CD14-positive monocyte (primary cell): ENCODE data around the gene ZIM2. TPM values are rescaled to one million over a fixed set of nuclear protein-coding genes. Genes with fewer than 3 reads are reported as not detected.

Experiments used
- DNase-seq, 3 donors: peaks; one replicate each; pipeline ENCODE4 v3.0.0-alpha.2; 2011 to 2022
- H2AFZ ChIP-seq: 2 replicates; pipeline ENCODE4 v1.6.0; 2012; ENCODE audit warnings: mild to moderate bottlenecking, low read depth, low read length, inconsistent platforms; ENCODE audit not compliant: insufficient read depth, poor library complexity, severe bottlenecking
- H3K27ac ChIP-seq, 2 donors: 1 replicate in 1 of 2; 2 replicates in 1 of 2; pipeline ENCODE4 v1.5.1; 2012 to 2013; ENCODE audit warnings: low read length in 2 of 2, control low read depth in 1 of 2, inconsistent platforms in 1 of 2, low read depth in 1 of 2, mild to moderate bottlenecking in 1 of 2
- H3K27me3 ChIP-seq, 2 donors: one replicate each; pipeline versions ENCODE4 v1.6.0 to v1.6.1; 2011 to 2013; ENCODE audit warnings: low read length in 2 of 2; ENCODE audit not compliant: control insufficient read depth in 2 of 2, insufficient read depth in 2 of 2
- H3K36me3 ChIP-seq, 2 donors: replicated peaks in 1 of 2; 1 replicate in 1 of 2; 2 replicates in 1 of 2; pipeline versions ENCODE4 v1.5.1 to v1.6.1; 2012 to 2013; ENCODE audit warnings: low read length in 2 of 2, control low read depth in 1 of 2, inconsistent platforms in 1 of 2, mild to moderate bottlenecking in 1 of 2; ENCODE audit not compliant: insufficient read depth in 2 of 2, control insufficient read depth in 1 of 2
- H3K4me1 ChIP-seq, 2 donors: 1 replicate in 1 of 2; 2 replicates in 1 of 2; pipeline versions ENCODE4 v1.5.1 to v1.6.1; 2012 to 2013; ENCODE audit warnings: low read length in 2 of 2, control low read depth in 1 of 2, inconsistent platforms in 1 of 2, mild to moderate bottlenecking in 1 of 2, moderate library complexity in 1 of 2; ENCODE audit not compliant: insufficient read depth in 2 of 2, control insufficient read depth in 1 of 2
- H3K4me2 ChIP-seq: replicated peaks from 2 replicates; pipeline ENCODE3; 2012; ENCODE audit warnings: low read length, moderate library complexity, mild to moderate bottlenecking; ENCODE audit not compliant: poor library complexity, severe bottlenecking; ENCODE audit errors: extremely low read depth
- H3K4me3 ChIP-seq, 3 experiments: fragments of 200-600 bp in 1 of 3; sonication (generic) in 1 of 3; replicated peaks in 1 of 3; 1 replicate in 2 of 3; 2 replicates in 1 of 3; pipeline ENCODE4 v1.5.1; 2011 to 2013; ENCODE audit warnings: low read length in 3 of 3, mild to moderate bottlenecking in 3 of 3, control low read depth in 2 of 3, low read depth in 2 of 3, inconsistent platforms in 1 of 3, moderate library complexity in 1 of 3
- H3K79me2 ChIP-seq: 2 replicates; pipeline ENCODE4 v1.6.0; 2012; ENCODE audit warnings: mild to moderate bottlenecking, control low read depth, inconsistent platforms, low read length, moderate library complexity; ENCODE audit not compliant: insufficient read depth
- H3K9ac ChIP-seq: 2 replicates; pipeline ENCODE4 v1.6.0; 2017; ENCODE audit warnings: low read length, mild to moderate bottlenecking; ENCODE audit not compliant: insufficient read depth, poor library complexity, severe bottlenecking
- H3K9me3 ChIP-seq, 2 donors: replicated peaks in 1 of 2; 1 replicate in 1 of 2; 2 replicates in 1 of 2; pipeline versions ENCODE4 v1.5.1 to v1.6.1; 2012 to 2013; ENCODE audit warnings: low read length in 2 of 2, control low read depth in 1 of 2; ENCODE audit not compliant: control insufficient read depth in 1 of 2, insufficient read depth in 1 of 2
- H4K20me1 ChIP-seq: 2 replicates; pipeline ENCODE4 v1.6.0; 2012; ENCODE audit warnings: mild to moderate bottlenecking, low read length, control low read depth, moderate library complexity; ENCODE audit not compliant: insufficient read depth
- H3K27ac Mint-ChIP-seq, 7 donors: one replicate each; pipeline ENCODE4 v1.8.0; 2020; ENCODE audit warnings: mild to moderate bottlenecking in 7 of 7, mixed read lengths in 7 of 7, moderate library complexity in 6 of 7, inconsistent platforms in 2 of 7
- H3K27me3 Mint-ChIP-seq, 3 donors: one replicate each; pipeline ENCODE4 v1.8.0; 2021 to 2022; ENCODE audit warnings: low read depth in 3 of 3, mild to moderate bottlenecking in 3 of 3, mixed read lengths in 3 of 3, moderate library complexity in 3 of 3, inconsistent platforms in 1 of 3
- H3K36me3 Mint-ChIP-seq, 2 donors: one replicate each; pipeline ENCODE4 v1.8.0; 2020; ENCODE audit warnings: mixed read lengths in 2 of 2, inconsistent platforms in 1 of 2, mild to moderate bottlenecking in 1 of 2
- H3K4me1 Mint-ChIP-seq: one replicate; pipeline ENCODE4 v1.8.0; 2020; ENCODE audit warnings: mild to moderate bottlenecking, mixed read lengths
- H3K4me3 Mint-ChIP-seq, 2 donors: one replicate each; pipeline ENCODE4 v1.8.0; 2020; ENCODE audit warnings: mild to moderate bottlenecking in 2 of 2, mixed read lengths in 2 of 2, moderate library complexity in 1 of 2
- H3K9me3 Mint-ChIP-seq, 7 donors: one replicate each; pipeline ENCODE4 v1.8.0; 2020 to 2022; ENCODE audit warnings: mixed read lengths in 7 of 7, mild to moderate bottlenecking in 6 of 7, moderate library complexity in 6 of 7, inconsistent platforms in 2 of 7
- CTCF ChIP-seq: fragments of 200-600 bp; IDR thresholded peaks from one replicate; pipeline ENCODE4 v1.8.0; 2022; ENCODE audit warnings: antibody characterized with exemption, mild to moderate bottlenecking
- WGBS: methylation state at CpG from one replicate; pipeline ENCODE4 v1.1.5; 2013; ENCODE audit warnings: missing lambda C conversion rate; ENCODE audit not compliant: insufficient coverage; 5-methylcytosine and 5-hydroxymethylcytosine counted together
- intact Hi-C, 2 donors: fragments of 100-400 bp; cut with micrococcal nuclease; formaldehyde crosslinking; loops; one replicate each; pipeline versions ENCODE4 v1.15.0 to v1.15.1; 2023
- polyA plus RNA-seq, 3 donors: library from polyadenylated mRNA; depleted of rRNA in 1 of 3; unstranded in 2 of 3; stranded (reverse) in 1 of 3; fragments of 300-500 nt in 2 of 3; fragments of >200 nt in 1 of 3; fragmentation: Illumina TruSeq in 2 of 3; gene quantifications; 1 replicate in 2 of 3; 2 replicates in 1 of 3; pipeline ENCODE4 v1.2.3, GENCODE V29; 2012 to 2021

ZIM2 gene
- polyA plus RNA-seq, 3 donors: not detected

DNA sequence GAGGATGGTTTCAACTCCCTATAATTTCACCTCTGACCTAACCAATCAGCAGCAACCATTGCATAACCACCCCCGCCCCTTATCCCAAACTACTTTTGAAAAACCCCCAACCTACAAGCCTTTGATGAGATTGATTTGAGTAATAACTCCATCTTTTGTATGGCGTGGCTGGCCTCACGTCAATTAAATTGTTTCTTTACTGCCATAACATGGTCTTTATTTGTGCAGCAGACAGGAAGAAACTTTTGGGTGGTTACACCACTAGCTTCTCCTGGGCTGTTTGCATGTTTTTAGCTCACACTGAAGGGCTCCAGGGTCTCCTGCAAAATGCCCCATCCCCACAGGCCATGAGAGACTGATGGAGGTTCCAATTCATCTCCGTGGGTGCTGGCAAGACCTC lies 34.0 kb upstream of the ZIM2 start:
- Mint-ChIP-seq H3K27me3 (no peaks in the 10 kb centered on the region), H3K9me3 (peaks cover 33 to 90% (median 85%) of the 10 kb centered on the region in 7 donors), H3K4me1 (no peaks in the 10 kb centered on the region), H3K36me3 (no peaks in the 10 kb centered on the region), H3K27ac (no peak overlapping the region), H3K4me3 (no peak overlapping the region)
- Histone ChIP-seq H3K79me2 (no peaks in the 10 kb centered on the region), H3K27me3 (no peaks in the 10 kb centered on the region), H3K4me3 (no peak overlapping the region), H4K20me1 (no peaks in the 10 kb centered on the region), H3K27ac (no peak overlapping the region), H3K4me2 (no peak overlapping the region), H3K36me3 (no peaks in the 10 kb centered on the region), H2AFZ (no peak overlapping the region), H3K9me3 (peaks cover 89% of the 10 kb centered on the region in 2 donors), H3K9ac (no peak overlapping the region), H3K4me1 (no peaks in the 10 kb centered on the region)
- no peak for DNase-seq
- WGBS: 70% methylated on average over 1 of the region's 4 CpGs
- no peak for TF ChIP-seq CTCF
- intact Hi-C loops: no loop called here

DNA sequence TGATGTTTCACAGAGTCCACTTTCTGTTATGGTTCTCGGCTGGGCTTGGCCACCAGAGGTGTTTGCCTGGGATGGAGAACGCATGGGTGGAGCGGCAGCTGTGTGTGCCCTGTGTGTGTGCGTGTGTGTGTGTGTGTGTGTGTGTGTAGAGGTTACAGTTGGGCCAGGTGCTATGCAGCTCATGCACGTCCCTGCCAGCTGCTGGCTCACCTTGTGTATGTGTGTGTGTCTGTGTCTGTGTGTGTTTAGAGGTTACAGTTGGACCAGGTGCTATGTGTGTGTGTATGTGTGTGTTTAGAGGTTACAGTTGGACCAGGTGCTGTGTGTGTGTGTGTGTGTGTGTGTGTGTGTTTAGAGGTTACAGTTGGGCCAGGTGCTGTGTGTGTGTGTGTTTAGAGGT lies 33.0 kb upstream of the ZIM2 start:
- Mint-ChIP-seq H3K4me3 (no peak overlapping the region), H3K27ac (no peak overlapping the region), H3K9me3 (peaks cover 35 to 86% (median 85%) of the 10 kb centered on the region in 7 donors), H3K4me1 (no peaks in the 10 kb centered on the region), H3K27me3 (no peaks in the 10 kb centered on the region), H3K36me3 (no peaks in the 10 kb centered on the region)
- no peak overlapping the region for H3K4me3 ChIP-seq
- H3K27ac ChIP-seq: no peak overlapping the region
- H3K36me3 ChIP-seq: no peaks in the 10 kb centered on the region
- no peak overlapping the region for H3K9ac ChIP-seq
- no peak overlapping the region for H3K4me2 ChIP-seq
- no peak overlapping the region for H2AFZ ChIP-seq
- no peaks in the 10 kb centered on the region for H3K4me1 ChIP-seq
- 90% methylated on average over 5 of the region's 5 CpGs for WGBS
- no peaks in the 10 kb centered on the region for H3K27me3 ChIP-seq
- peaks cover 89% of the 10 kb centered on the region in 2 donors for H3K9me3 ChIP-seq
- intact Hi-C loops: no loop called here
- H3K79me2 ChIP-seq: no peaks in the 10 kb centered on the region
- no peaks in the 10 kb centered on the region for H4K20me1 ChIP-seq
- no peak for TF ChIP-seq CTCF
- no peak for DNase-seq
